GM21367 (cell line): ENCODE data around the gene LARGE2.
A peak's percentile ranks its signal among the peaks of the same experiment; 100 is the strongest.
"Not testable (repeated sequence)": the region's sequence is repeated elsewhere in the genome, so short reads cannot be mapped to it uniquely, and the experiment has no call there.

Source experiments
- ATAC-seq: cut with Tn5 transposase; IDR thresholded peaks from one replicate; pipeline ENCODE4 v1.9.1; 2021; ENCODE audit not compliant: unreplicated experiment

Gene LARGE2

GRCh38 chr11:45895553-45896259, 26.8 kb upstream of the LARGE2 start:
- no peak for ATAC-seq

DNA sequence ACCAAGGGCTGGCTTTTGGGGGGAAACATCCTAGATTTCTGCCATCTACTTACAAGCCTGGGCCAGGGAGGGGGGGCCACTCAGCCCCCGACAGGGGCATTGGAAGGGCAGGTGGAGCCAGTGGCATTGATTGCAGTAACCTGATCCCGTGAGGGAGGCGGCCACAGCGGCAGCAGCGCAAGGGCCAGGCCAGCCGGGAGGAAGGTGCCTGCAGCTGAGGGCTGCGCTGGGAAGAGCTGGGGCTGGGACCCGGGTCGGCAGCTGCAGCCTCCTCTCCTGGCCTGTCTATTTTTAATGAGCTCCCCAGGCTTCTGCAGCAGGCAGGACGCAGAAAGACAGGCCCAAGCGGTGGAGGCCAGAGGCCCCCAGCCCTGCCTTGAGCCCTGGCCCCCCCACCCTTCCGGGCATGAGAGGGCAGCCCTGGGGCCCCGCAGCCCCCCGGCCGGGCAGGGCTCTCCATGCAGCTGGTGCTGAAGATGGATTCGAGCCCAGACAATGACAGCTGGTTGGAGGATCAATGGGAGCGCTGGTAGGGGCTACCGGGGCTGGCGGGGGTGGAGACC, 26.0 kb upstream of the LARGE2 start:
- ATAC-seq: no peak

DNA sequence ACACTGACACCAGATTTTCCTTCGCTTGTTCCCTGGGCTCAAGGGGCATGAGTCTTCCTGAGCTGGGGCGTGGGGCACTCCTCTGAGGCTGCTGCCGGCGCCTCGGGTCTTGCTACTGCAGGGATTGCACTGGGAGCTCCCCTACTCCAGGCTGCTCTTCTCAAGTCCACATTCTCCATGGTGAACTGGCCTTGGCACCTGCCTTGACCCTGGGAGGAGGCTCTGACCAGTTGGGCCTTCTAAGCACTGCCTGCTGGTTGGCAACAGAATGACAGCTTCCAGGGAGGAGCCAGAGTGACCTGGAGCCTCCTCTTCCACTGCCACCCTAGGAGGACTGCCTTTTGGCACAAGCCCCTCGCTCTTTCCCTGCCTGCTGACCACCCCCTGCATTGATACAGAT, 24.9 kb upstream of the LARGE2 start:
- no peak for ATAC-seq

GRCh38 chr11:45899086-45899447, 23.4 kb upstream of the LARGE2 start:
- ATAC-seq: no peak

DNA sequence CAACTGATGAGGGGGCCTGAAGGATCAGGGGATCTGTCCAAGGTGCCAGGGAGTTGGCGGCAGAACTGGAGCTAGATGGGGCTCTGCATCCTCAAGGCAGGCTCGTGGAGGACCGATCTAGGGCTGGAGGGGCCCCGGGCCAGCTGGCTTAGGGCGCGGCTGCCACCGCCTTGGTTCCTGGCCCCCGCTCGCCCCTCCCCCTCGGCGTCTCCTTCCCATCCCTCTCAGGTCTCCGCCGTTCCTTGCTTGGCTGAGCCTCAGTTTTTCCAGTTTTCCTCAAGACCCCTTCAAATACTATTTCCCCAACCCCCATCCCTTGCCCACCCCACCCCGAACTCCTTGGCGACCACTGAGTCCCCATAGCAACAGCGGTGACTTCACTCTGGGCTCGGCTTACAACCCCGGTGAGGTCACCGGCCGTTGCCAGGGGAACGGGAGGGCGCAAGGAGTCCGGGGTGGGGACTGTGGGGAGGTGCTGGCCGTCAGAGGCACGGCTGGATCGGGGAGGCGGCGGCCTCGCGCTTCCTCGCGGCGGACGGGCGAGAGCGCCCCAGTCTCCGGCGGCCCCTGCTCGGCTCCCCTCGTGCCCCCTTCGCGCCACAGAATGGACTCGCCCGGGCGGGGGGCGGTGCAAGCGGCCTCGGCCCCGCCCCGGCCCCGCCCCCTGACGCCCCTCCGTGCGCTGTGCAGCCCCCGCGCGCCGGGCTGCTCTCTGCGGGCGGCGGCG, 22.8 kb upstream of the LARGE2 start:
- peak; percentile 56 for ATAC-seq

DNA sequence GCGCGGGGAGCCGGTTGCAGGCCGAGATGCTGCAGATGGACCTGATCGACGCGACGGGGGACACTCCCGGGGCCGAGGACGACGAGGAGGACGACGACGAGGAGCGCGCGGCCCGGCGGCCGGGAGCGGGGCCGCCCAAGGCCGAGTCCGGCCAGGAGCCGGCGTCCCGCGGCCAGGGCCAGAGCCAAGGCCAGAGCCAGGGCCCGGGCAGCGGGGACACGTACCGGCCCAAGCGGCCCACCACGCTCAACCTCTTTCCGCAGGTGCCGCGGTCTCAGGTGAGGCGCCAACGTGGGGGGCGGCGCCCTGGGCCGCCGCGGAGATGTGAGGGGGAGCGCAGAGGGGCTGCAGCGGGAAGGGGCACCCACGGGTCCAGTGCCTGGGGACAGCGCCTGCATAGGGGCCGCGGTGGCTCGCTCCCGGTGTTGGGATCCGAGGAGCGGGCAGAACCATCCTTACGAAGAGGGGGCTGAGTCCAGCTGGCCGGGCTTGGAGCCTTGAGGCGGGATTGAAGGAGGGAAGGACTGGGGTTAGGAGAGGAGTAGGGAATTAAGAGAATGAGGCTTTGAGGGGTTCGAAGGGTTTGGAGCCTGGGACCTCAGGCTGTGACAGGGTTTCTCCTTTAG, 22.2 kb upstream of the LARGE2 start:
- not testable (repeated sequence) for ATAC-seq

DNA sequence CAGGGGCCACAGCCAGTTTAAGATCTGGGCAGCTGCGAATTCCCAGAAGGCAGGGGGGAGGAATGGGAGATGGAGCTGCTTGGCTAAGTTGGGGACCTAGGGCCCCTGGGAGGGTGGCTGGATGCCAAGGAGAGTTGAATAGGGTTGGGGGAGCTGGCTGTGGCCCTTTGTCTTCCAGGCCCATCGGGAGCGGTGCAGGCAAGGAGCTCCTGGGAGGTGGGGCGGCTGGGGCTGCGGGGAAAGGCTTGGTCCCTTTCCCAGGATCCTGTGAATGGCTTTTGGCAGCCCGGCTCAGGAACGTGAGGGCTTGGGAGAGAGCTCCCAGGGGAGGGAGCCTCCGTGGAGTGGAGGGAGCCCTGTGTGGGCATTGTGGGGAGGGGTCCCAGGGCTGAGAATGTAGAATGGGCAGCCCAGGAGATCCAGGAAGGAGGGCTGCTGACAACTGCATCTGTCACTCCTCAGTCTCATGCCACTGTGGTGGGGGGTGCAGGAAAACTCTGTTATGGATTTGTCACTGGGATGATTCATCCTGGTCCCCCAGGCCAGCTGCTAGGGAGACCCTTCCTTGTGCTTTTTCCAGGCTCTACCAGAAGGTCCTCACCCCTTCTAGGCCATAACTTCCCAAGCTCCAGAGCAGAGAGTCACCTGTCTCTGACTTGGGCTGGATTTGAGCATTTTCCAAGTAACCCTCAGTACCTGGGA, 21.4 kb upstream of the LARGE2 start:
- ATAC-seq: no peak

DNA sequence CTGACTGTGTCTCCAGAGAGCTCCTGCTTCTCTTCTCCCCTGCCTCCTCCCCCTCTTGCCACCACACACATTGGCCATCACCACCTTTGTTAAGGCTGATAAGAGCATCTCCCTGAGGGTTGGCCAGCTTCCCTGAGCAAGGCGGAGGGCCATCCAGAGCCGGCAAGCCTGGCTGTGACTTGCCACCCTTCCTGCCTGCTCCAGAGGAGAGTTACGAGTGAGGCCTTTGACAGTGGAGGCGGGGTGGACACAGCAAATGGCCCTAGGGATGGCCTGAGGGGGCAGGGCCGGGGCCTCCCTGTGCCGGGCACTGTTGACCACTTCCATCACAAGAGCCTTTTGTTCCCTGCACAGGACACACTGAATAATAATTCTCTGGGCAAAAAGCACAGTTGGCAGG, 20.8 kb upstream of the LARGE2 start:
- no peak for ATAC-seq

- no peak for ATAC-seq
Measured at GRCh38 chr11:45902452-45903380, 19.7 kb upstream of the LARGE2 start.

- no peak for ATAC-seq
Measured at GRCh38 chr11:45904309-45904915, 18.0 kb upstream of the LARGE2 start.

- no peak for ATAC-seq
Measured at GRCh38 chr11:45905095-45905494, 17.4 kb upstream of the LARGE2 start.

DNA sequence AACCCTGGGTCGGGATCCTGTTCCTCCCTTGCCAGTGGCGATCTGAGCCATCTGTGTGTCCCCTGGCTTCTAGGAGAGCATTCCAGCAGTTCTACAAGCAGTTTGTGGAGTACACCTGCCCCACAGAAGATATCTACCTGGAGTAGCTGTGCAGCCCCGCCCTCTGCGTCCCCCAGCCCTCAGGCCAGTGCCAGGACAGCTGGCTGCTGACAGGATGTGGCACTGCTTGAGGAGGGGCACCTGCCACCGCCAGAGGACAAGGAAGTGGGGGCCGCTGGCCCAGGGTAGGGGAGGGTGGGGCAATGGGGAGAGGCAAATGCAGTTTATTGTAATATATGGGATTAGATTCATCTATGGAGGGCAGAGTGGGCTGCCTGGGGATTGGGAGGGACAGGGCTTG, 16.9 kb upstream of the LARGE2 start:
- not testable (repeated sequence) for ATAC-seq

- no peak for ATAC-seq
Measured at GRCh38 chr11:45906096-45906682, 16.3 kb upstream of the LARGE2 start.

DNA sequence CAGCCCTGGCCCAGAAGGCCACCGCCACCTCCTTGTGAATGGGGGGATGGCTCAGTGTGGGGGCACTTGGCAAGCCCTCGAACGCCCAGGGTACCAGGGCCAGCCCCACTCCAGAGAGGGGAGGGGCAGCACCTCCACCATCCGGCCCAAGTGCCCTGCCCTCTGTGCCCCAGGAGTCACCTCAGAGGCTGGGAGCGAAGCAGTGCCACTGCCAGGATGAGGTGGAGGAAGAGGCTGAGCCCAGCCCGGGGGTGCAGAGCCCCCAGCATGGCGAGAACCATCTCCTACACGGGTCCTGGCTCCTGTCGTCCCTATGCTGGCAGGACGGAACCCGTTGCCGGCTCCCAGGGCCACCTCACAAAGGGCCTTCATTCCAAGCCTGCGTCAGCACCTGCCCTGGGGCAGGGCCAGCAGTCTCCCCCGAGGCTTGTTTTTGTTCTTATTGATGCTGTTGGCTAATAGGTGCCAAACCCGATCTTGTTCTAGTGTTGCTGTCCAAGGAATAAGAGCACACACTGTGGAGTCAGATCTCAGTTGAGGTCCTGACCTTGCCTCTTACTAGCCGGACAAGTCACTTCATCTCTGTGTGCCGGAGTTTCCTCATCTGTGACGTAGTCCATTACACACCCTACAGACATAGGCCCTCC, 15.4 kb upstream of the LARGE2 start, which contains the start of gene FREY1:
TSS of gene FREY1 (minus strand) at position 307 of the 647 bp plus-strand sequence. CDS start at position 281, 26 bp downstream.
- no peak for ATAC-seq

DNA sequence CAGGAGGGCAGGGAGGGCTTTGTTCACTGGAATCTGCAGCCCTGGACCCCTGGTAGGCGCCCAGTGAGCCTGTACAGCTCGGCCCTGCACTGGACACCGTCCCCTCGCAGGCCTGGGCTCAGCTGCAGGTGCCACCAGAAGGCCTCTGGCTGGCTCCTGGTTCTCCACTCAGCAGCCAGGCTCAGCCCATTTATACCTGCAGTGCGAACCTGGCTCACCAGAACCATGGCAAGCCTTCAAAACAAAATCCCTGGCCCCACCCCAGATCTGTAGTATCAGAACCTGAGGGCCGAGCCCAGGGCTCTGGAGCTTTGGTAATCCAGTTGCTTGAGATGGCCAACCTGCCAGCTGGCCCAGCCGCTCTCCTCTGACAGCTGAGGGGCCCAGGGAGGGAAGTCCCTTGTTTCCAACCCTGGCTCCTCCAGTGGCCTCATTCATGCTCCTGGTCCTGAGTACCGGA, 14.5 kb upstream of the LARGE2 start:
- no peak for ATAC-seq

DNA sequence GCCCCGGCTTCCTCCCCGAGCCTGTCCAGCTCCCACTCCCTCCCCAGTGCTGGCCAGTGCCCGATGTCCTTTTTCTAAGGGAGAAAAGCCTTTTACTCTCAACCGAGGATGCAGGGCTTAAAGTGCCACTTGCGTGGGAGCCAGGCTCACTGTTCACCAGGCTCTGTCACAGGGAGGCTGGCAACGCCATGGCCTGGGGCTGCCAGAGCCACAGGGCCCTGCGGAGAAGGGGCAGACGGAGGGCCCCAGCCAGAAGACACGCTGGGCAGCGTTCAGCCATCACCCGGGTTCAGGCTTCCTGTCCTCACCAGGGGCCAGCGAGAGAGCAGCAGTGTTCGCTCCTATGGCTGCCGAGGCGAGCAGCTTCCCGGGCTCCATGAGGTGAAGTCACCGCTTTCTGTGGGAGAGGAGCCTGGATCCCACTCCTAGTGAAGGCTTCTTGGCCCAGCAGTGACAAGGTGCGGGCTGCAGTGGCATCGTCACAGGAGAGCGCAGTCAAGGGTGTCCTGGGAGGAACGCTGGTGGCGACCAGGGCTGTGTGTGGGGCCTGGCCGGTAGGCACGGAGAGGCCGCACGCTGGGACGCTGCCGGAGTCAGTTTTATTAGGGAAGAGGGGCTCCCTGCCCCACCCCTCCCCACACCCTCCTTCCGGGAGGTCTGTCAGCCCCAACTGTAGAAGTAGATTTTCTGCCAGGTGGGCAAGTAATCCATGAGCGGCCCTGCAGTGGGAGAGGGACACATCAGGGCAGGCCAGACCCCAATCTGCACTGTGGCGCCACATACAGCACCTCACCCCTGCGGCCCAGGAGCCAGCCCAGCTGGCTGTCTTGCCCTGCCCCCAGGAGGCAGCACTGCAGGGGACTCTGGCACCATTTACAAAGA, 12.6 kb upstream of the LARGE2 start:
- no peak for ATAC-seq

DNA sequence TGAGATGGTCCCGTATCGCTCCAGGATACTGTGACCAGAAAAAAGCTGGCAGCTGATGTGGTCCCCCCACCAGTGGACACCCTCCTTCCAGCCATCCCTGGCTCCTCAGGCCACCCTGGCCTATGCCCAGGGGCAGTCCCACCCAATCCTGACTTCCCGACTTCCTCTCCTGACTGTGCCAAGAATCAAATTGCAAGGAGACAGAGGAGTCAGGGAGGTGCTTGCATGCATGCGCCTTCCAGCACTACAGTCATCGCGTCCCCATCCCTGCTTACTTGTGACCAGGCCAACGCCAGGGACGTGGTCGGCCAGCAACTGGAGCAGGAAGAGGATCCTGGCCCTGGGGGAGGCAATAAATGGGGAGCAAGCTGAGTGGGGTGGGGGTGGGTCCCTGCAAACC, 11.8 kb upstream of the LARGE2 start:
- no peak for ATAC-seq

- ATAC-seq: no peak
Measured at GRCh38 chr11:45913514-45913913, 8.9 kb upstream of the LARGE2 start.
